ENCODE results near the gene FFAR1. TPM values are rescaled to one million over a fixed set of nuclear protein-coding genes. Genes with fewer than 3 reads are reported as not detected.
"Not testable (repeated sequence)": the region's sequence is repeated elsewhere in the genome, so short reads cannot be mapped to it uniquely, and the experiment has no call there.

FFAR1 gene
- polyA plus RNA-seq, 1 donor (not counting 4 experiments of a cell fraction or from before 2014, with no cell fraction given): not detected

- FAIRE-seq (no peak), DNase-seq (ENCODE audit: low read depth, low spot score) (no peak)
- H3K4me2 ChIP-seq (ENCODE audit: control insufficient read depth, extremely low read depth, insufficient read depth, low read depth, low read length): no peak within 1 kb of the TSS
- TF ChIP-seq CTCF (optimal IDR thresholded peaks at IDR 0.05 in 1 of 3, IDR thresholded peaks at IDR 0.05 in 1 of 3, conservative IDR thresholded peaks at IDR 0.05 in 1 of 3; ENCODE audit: extremely low read depth in 1 of 3, insufficient read depth in 2 of 3, low read length in 3 of 3) (no peak), EZH2 (IDR thresholded peaks at IDR 0.05; ENCODE audit: low read length) (no peak)
- no peaks in the 10 kb centered on the region for H3K79me2 ChIP-seq (ENCODE audit: control insufficient read depth, insufficient read depth, low read length)
- H2AFZ ChIP-seq (ENCODE audit: control insufficient read depth, low read length): no peak within 1 kb of the TSS
- no peaks in the 10 kb centered on the region for H4K20me1 ChIP-seq (ENCODE audit: control insufficient read depth, extremely low read depth, insufficient read depth, low read length)
- no peak within 1 kb of the TSS for H3K9ac ChIP-seq (ENCODE audit: control insufficient read depth, extremely low read depth, insufficient read depth, low read length)
- dilution Hi-C loops (cut with MboI; ENCODE audit: extremely low pct_ligation_motif_present, low sequenced_read_pairs): no loop called here
- H3K4me3 ChIP-seq (ENCODE audit: control insufficient read depth in 2 of 3, extremely low read depth in 1 of 3, insufficient read depth in 2 of 3, low read depth in 1 of 3, low read length in 3 of 3): no peak within 1 kb of the TSS
- H3K36me3 ChIP-seq (ENCODE audit: control insufficient read depth in 2 of 2, extremely low read depth in 1 of 2, insufficient read depth in 2 of 2, low read length in 2 of 2): no peaks in the 10 kb centered on the region
- H3K9me1 ChIP-seq (ENCODE audit: control insufficient read depth, extremely low read depth, insufficient read depth, low read length): no peaks in the 10 kb centered on the region
- H3K9me3 ChIP-seq (ENCODE audit: control insufficient read depth, low read depth, low read length): no peaks in the 10 kb centered on the region
- no peaks in the 10 kb centered on the region for H3K27me3 ChIP-seq (ENCODE audit: control insufficient read depth, extremely low read depth, insufficient read depth, low read length)
- no peak within 1 kb of the TSS for H3K27ac ChIP-seq (ENCODE audit: control insufficient read depth, insufficient read depth, low read length)
- H3K4me1 ChIP-seq (ENCODE audit: control insufficient read depth, extremely low read depth, insufficient read depth, low read length): no peaks in the 10 kb centered on the region
Observed at GRCh38 chr19:35370722-35371121, 23.0 kb downstream of the FFAR1 start, which contains the start of gene GPR42. GPR42 (plus strand) TSS chr19:35371068; CDS start chr19:35371360, 292 bp downstream.

- Histone ChIP-seq H3K9me3 (ENCODE audit: control insufficient read depth, low read depth, low read length) (no peaks in the 10 kb centered on the region), H4K20me1 (ENCODE audit: control insufficient read depth, extremely low read depth, insufficient read depth, low read length) (no peaks in the 10 kb centered on the region), H3K27me3 (ENCODE audit: control insufficient read depth, extremely low read depth, insufficient read depth, low read length) (no peaks in the 10 kb centered on the region), H3K4me2 (ENCODE audit: control insufficient read depth, extremely low read depth, insufficient read depth, low read depth, low read length) (no peak overlapping the region), H3K27ac (ENCODE audit: control insufficient read depth, insufficient read depth, low read length) (no peak overlapping the region), H3K79me2 (ENCODE audit: control insufficient read depth, insufficient read depth, low read length) (no peaks in the 10 kb centered on the region), H2AFZ (ENCODE audit: control insufficient read depth, low read length) (no peak overlapping the region), H3K36me3 (ENCODE audit: control insufficient read depth in 2 of 2, extremely low read depth in 1 of 2, insufficient read depth in 2 of 2, low read length in 2 of 2) (no peaks in the 10 kb centered on the region), H3K9ac (ENCODE audit: control insufficient read depth, extremely low read depth, insufficient read depth, low read length) (no peak overlapping the region), H3K4me3 (ENCODE audit: control insufficient read depth in 2 of 3, extremely low read depth in 1 of 3, insufficient read depth in 2 of 3, low read depth in 1 of 3, low read length in 3 of 3) (no peak overlapping the region), H3K4me1 (ENCODE audit: control insufficient read depth, extremely low read depth, insufficient read depth, low read length) (no peaks in the 10 kb centered on the region), H3K9me1 (ENCODE audit: control insufficient read depth, extremely low read depth, insufficient read depth, low read length) (no peaks in the 10 kb centered on the region)
- TF ChIP-seq EZH2 (IDR thresholded peaks at IDR 0.05; ENCODE audit: low read length): no peak
- TF ChIP-seq CTCF (optimal IDR thresholded peaks at IDR 0.05 in 1 of 3, IDR thresholded peaks at IDR 0.05 in 1 of 3, conservative IDR thresholded peaks at IDR 0.05 in 1 of 3; ENCODE audit: extremely low read depth in 1 of 3, insufficient read depth in 2 of 3, low read length in 3 of 3): no peak
- DNase-seq (ENCODE audit: low read depth, low spot score) (no peak), FAIRE-seq (no peak)
- dilution Hi-C loops (cut with MboI; ENCODE audit: extremely low pct_ligation_motif_present, low sequenced_read_pairs): no loop called here
Observed at GRCh38 chr19:35373492-35373891, 25.8 kb downstream of the FFAR1 start.

GRCh38 chr19:35374031-35374430 lies 26.3 kb downstream of the FFAR1 start:
- DNase-seq (ENCODE audit: low read depth, low spot score); FAIRE-seq; H3K27ac ChIP-seq (ENCODE audit: control insufficient read depth, insufficient read depth, low read length); H2AFZ ChIP-seq (ENCODE audit: control insufficient read depth, low read length); H3K27me3 ChIP-seq (ENCODE audit: control insufficient read depth, extremely low read depth, insufficient read depth, low read length); H3K79me2 ChIP-seq (ENCODE audit: control insufficient read depth, insufficient read depth, low read length); H3K4me1 ChIP-seq (ENCODE audit: control insufficient read depth, extremely low read depth, insufficient read depth, low read length); dilution Hi-C loops (cut with MboI; ENCODE audit: extremely low pct_ligation_motif_present, low sequenced_read_pairs); H3K4me2 ChIP-seq (ENCODE audit: control insufficient read depth, extremely low read depth, insufficient read depth, low read depth, low read length); H3K4me3 ChIP-seq (ENCODE audit: control insufficient read depth in 2 of 3, extremely low read depth in 1 of 3, insufficient read depth in 2 of 3, low read depth in 1 of 3, low read length in 3 of 3); H3K9me1 ChIP-seq (ENCODE audit: control insufficient read depth, extremely low read depth, insufficient read depth, low read length); H3K9me3 ChIP-seq (ENCODE audit: control insufficient read depth, low read depth, low read length); H3K36me3 ChIP-seq (ENCODE audit: control insufficient read depth in 2 of 2, extremely low read depth in 1 of 2, insufficient read depth in 2 of 2, low read length in 2 of 2); H4K20me1 ChIP-seq (ENCODE audit: control insufficient read depth, extremely low read depth, insufficient read depth, low read length); H3K9ac ChIP-seq (ENCODE audit: control insufficient read depth, extremely low read depth, insufficient read depth, low read length): not testable (repeated sequence)

Data from keratinocyte (primary cell).